Transverse colon (tissue), 4 donors: ENCODE measurements around the gene CHD3. TPM values are rescaled to one million over a fixed set of nuclear protein-coding genes. Genes with fewer than 3 reads are reported as not detected.
"Not testable (repeated sequence)": the region's sequence is repeated elsewhere in the genome, so short reads cannot be mapped to it uniquely, and the experiment has no call there.

ENCODE experiments used
- DNase-seq: peaks from one replicate; pipeline ENCODE4 v3.0.0-alpha.2; 2019
- H3K27ac ChIP-seq, 4 donors: fragments of 200-600 bp; sonication (generic); 2 replicates each; pipeline ENCODE4 v1.5.1; 2016 to 2018; ENCODE audit warnings: inconsistent platforms in 4 of 4
- H3K27me3 ChIP-seq: fragments of 200-600 bp; sonication (generic); 2 replicates; pipeline ENCODE4 v1.5.1; 2017; ENCODE audit warnings: inconsistent platforms
- H3K36me3 ChIP-seq, 4 donors: fragments of 200-600 bp; sonication (generic); 2 replicates each; pipeline ENCODE4 v1.5.1; 2017 to 2019; ENCODE audit warnings: inconsistent platforms in 4 of 4
- H3K4me1 ChIP-seq, 4 donors: fragments of 200-600 bp; sonication (generic); 2 replicates each; pipeline ENCODE4 v1.5.1; 2017 to 2020; ENCODE audit warnings: inconsistent platforms in 4 of 4
- H3K4me3 ChIP-seq, 4 donors: fragments of 200-600 bp; sonication (generic); 1 replicate in 1 of 4; 2 replicates in 3 of 4; pipeline versions ENCODE4 v1.5.1 to v1.6.1; 2017 to 2019; ENCODE audit warnings: inconsistent platforms in 4 of 4
- H3K9me3 ChIP-seq, 2 donors: fragments of 200-600 bp; sonication (generic); 2 replicates each; pipeline ENCODE4 v1.5.1; 2017 to 2019; ENCODE audit warnings: inconsistent platforms in 2 of 2
- CTCF ChIP-seq, 5 experiments: fragments of 200-600 bp in 3 of 5; fragments of 450-650 bp in 2 of 5; sonication (generic) in 3 of 5; IDR thresholded peaks; 1 replicate in 2 of 5; 2 replicates in 3 of 5; pipeline ENCODE4 v1.5.1; 2016 to 2017; ENCODE audit warnings: antibody characterized with exemption in 5 of 5, inconsistent platforms in 3 of 5, mild to moderate bottlenecking in 2 of 5, moderate library complexity in 1 of 5
- EP300 ChIP-seq: sonication (generic); formaldehyde crosslinking; IDR thresholded peaks from one replicate; pipeline ENCODE4 v1.6.1; 2017; ENCODE audit warnings: antibody characterized with exemption, low read depth
- POLR2A ChIP-seq: fragments of 450-650 bp; IDR thresholded peaks from one replicate; pipeline ENCODE4 v1.6.1; 2016; ENCODE audit warnings: antibody characterized with exemption, mild to moderate bottlenecking, moderate library complexity
- POLR2AphosphoS5 ChIP-seq, 3 donors: sonication (generic); formaldehyde crosslinking; IDR thresholded peaks; one replicate each; pipeline ENCODE4 v1.6.1; 2016; ENCODE audit warnings: antibody characterized with exemption in 3 of 3
- WGBS, 2 donors: methylation state at CpG; one replicate each; pipeline ENCODE4 v1.1.5; 2018; ENCODE audit warnings: low coverage in 1 of 2; 5-methylcytosine and 5-hydroxymethylcytosine counted together
- in situ Hi-C, 4 donors: fragments of 200-750 bp; cut with MboI; loops; one replicate each; pipeline versions ENCODE4 v1.15.0 to v1.15.1; 2017; ENCODE audit warnings: low sequenced_read_pairs in 3 of 4, low pct_ligation_motif_present in 1 of 4, low pct_unique_long_range_greater_than_20kb in 1 of 4
- intact Hi-C: fragments of 100-400 bp; cut with DNase I; formaldehyde crosslinking; loops from one replicate; pipeline ENCODE4 v1.15.1; 2023; ENCODE audit warnings: low total_unique reads
- total RNA-seq, 4 donors: library from RNA; depleted of rRNA; stranded (reverse); fragments of >200 nt; gene quantifications; one replicate each; pipeline ENCODE4 v1.1.0, GENCODE V29; 2016

CHD3 gene
- total RNA-seq, 4 donors from 2014 or later, result 53.0 to 71.6 (median 62.0) TPM

GRCh38 chr17:7950578-7950977 lies 62.0 kb downstream of the CHD3 start:
- Histone ChIP-seq H3K4me1 (no peaks in the 10 kb centered on the region), H3K27ac (peak overlapping the region in 1 of 4 donors; percentile 79), H3K9me3 (no peaks in the 10 kb centered on the region), H3K4me3 (no peak overlapping the region), H3K27me3 (no peaks in the 10 kb centered on the region), H3K36me3 (peaks cover 0 to 34% (median 15%) of the 10 kb centered on the region in 4 donors)
- intact Hi-C loops (no loop called here), in situ Hi-C loops (no loop called here)
- no peak for DNase-seq
- WGBS, 2 donors, result 77 to 79% methylated on average over 3 of the region's 3 CpGs
- TF ChIP-seq POLR2A (no peak), EP300 (no peak), POLR2AphosphoS5 (IDR thresholded peaks at IDR 0.05) (no peak), CTCF (IDR thresholded peaks at IDR 0.05) (no peak)

DNA sequence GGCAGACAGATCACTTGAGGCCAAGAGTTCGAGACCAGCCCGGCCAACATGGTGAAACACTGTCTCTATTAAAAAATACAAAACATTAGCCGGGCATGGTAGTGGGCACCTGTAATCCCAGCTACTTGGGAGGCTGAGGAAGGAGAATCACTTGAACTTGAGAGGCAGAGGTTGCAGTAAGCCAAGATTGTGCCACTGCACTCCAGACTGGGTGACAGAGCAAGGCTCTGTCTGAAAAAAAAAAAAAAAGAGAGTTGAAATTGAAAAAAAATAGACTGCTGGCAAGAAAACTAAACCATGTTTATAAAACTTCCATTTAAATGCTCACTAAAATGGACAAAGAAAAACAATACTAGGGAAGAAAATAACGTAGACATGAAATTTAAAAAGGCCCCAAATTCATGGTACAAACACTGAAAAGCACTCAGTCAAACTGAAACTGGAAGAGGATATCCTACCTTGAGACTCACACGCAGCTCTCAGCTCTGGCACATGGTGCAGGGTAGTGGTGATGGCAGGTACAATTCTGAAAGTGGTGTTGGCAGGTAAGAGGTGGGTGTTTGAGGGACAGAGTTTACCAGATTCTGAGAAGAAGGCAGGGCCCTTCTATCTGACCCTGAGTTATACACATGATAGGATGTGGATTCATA lies 62.7 kb downstream of the CHD3 start:
- TF ChIP-seq POLR2AphosphoS5 (IDR thresholded peaks at IDR 0.05) (no peak), POLR2A (no peak), EP300 (no peak), CTCF (IDR thresholded peaks at IDR 0.05) (no peak)
- H3K9me3 ChIP-seq, result no peaks in the 10 kb centered on the region
- DNase-seq, result no peak
- no peak overlapping the region for H3K4me3 ChIP-seq
- no peaks in the 10 kb centered on the region for H3K27me3 ChIP-seq
- in situ Hi-C loops, result no loop called here
- no peaks in the 10 kb centered on the region for H3K4me1 ChIP-seq
- WGBS, 2 donors, result 61 to 63% methylated on average over 4 to 5 of the region's 5 CpGs
- peaks cover 0 to 27% (median 11%) of the 10 kb centered on the region in 4 donors for H3K36me3 ChIP-seq
- peak overlapping the region in 3 of 4 donors; percentile 26 to 79 (median 33) for H3K27ac ChIP-seq
- intact Hi-C loops, result no loop called here

DNA sequence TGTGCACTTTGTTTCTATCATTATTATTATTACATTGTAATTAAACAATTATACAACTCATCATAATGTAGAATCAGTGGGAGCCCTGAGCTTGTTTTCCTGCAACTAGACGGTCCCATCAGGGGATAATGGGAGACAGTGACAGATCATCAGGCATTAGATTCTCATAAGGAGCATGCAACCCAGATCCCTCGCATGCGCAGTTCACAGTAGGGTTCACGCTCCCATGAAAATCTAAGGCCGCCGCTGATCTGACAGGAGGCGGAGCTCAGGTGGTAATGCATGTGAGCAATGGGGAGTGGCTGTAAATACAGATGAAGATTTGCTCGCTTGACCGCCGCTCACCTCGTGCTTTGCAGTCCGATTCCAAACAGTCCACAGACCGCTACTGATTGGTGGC lies 64.7 kb downstream of the CHD3 start:
- H3K4me3 ChIP-seq, intact Hi-C loops, H3K4me1 ChIP-seq, in situ Hi-C loops, H3K9me3 ChIP-seq, H3K27ac ChIP-seq, H3K36me3 ChIP-seq, DNase-seq, H3K27me3 ChIP-seq: not testable (repeated sequence)
- WGBS, 2 donors, result 96% methylated on average over 13 of the region's 13 CpGs; no CpG with 5 or more reads in 1 of the 2 donors

- TF ChIP-seq CTCF (IDR thresholded peaks at IDR 0.05) (no peak), POLR2A (no peak), POLR2AphosphoS5 (IDR thresholded peaks at IDR 0.05) (no peak), EP300 (no peak)
- H3K4me1 ChIP-seq, result no peaks in the 10 kb centered on the region
- H3K9me3 ChIP-seq, result no peaks in the 10 kb centered on the region
- H3K36me3 ChIP-seq, result no peaks in the 10 kb centered on the region
- intact Hi-C loops (no loop called here), in situ Hi-C loops (no loop called here)
- DNase-seq, result no peak
- no peak overlapping the region for H3K4me3 ChIP-seq
- peaks cover 4% of the 10 kb centered on the region for H3K27me3 ChIP-seq
- H3K27ac ChIP-seq, result peak overlapping the region in 3 of 4 donors; percentile 59 to 76 (median 69)
- 71 to 72% methylated on average over 13 of the region's 13 CpGs for WGBS, 2 donors
Observed at GRCh38 chr17:7955414-7956227, 67.0 kb downstream of the CHD3 start.
